HG03066 (cell line): ENCODE data around the gene PRICKLE4.
"Not testable (repeated sequence)": the region's sequence is repeated elsewhere in the genome, so short reads cannot be mapped to it uniquely, and the experiment has no call there.

ENCODE experiments used
- ATAC-seq: cut with Tn5 transposase; IDR thresholded peaks from one replicate; pipeline ENCODE4 v1.9.1; 2021; ENCODE audit warnings: low read depth; ENCODE audit not compliant: unreplicated experiment

The PRICKLE4 gene

GRCh38 chr6:41744236-41744787 is 36.3 kb upstream of the PRICKLE4 start:
- ATAC-seq: no peak

- ATAC-seq: no peak
Measured at GRCh38 chr6:41746107-41746506, 34.5 kb upstream of the PRICKLE4 start.

GRCh38 chr6:41747256-41748101 is 33.1 kb upstream of the PRICKLE4 start, which contains the start of gene PGC:
TSS of gene PGC (minus strand) at chr6:41747397. CDS start at chr6:41747334, 63 bp downstream.
- no peak for ATAC-seq

GRCh38 chr6:41748102-41748477 is 32.5 kb upstream of the PRICKLE4 start:
- no peak for ATAC-seq

- ATAC-seq: no peak
Measured at GRCh38 chr6:41748542-41748941, 32.0 kb upstream of the PRICKLE4 start.

- no peak for ATAC-seq
Measured at GRCh38 chr6:41750374-41750773, 30.2 kb upstream of the PRICKLE4 start.

- ATAC-seq: no peak
Measured at GRCh38 chr6:41755895-41756294, 24.7 kb upstream of the PRICKLE4 start.

GRCh38 chr6:41756354-41756753 is 24.2 kb upstream of the PRICKLE4 start:
- ATAC-seq: no peak

- ATAC-seq: no peak
Measured at GRCh38 chr6:41757271-41757670, 23.3 kb upstream of the PRICKLE4 start.

- ATAC-seq: no peak
Measured at GRCh38 chr6:41757931-41758640, 22.5 kb upstream of the PRICKLE4 start.

GRCh38 chr6:41758641-41759035 is 21.9 kb upstream of the PRICKLE4 start:
- no peak for ATAC-seq

GRCh38 chr6:41759106-41759904 is 21.3 kb upstream of the PRICKLE4 start:
- no peak for ATAC-seq

GRCh38 chr6:41759905-41760579 is 20.5 kb upstream of the PRICKLE4 start:
- no peak for ATAC-seq

GRCh38 chr6:41763470-41763869 is 17.1 kb upstream of the PRICKLE4 start:
- no peak for ATAC-seq

GRCh38 chr6:41766043-41766664 is 14.4 kb upstream of the PRICKLE4 start:
- not testable (repeated sequence) for ATAC-seq

- no peak for ATAC-seq
Measured at GRCh38 chr6:41767112-41767833, 13.3 kb upstream of the PRICKLE4 start.

GRCh38 chr6:41768545-41769308 is 11.9 kb upstream of the PRICKLE4 start:
- ATAC-seq: no peak

- ATAC-seq: no peak
Measured at GRCh38 chr6:41769376-41769775, 11.2 kb upstream of the PRICKLE4 start.
